Measurements from ENCODE around the gene WNT16.
A peak's percentile ranks its signal among the peaks of the same experiment; 100 is the strongest.
"Not testable (repeated sequence)": the region's sequence is repeated elsewhere in the genome, so short reads cannot be mapped to it uniquely, and the experiment has no call there.

Gene WNT16, protein sequence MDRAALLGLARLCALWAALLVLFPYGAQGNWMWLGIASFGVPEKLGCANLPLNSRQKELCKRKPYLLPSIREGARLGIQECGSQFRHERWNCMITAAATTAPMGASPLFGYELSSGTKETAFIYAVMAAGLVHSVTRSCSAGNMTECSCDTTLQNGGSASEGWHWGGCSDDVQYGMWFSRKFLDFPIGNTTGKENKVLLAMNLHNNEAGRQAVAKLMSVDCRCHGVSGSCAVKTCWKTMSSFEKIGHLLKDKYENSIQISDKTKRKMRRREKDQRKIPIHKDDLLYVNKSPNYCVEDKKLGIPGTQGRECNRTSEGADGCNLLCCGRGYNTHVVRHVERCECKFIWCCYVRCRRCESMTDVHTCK

DNA sequence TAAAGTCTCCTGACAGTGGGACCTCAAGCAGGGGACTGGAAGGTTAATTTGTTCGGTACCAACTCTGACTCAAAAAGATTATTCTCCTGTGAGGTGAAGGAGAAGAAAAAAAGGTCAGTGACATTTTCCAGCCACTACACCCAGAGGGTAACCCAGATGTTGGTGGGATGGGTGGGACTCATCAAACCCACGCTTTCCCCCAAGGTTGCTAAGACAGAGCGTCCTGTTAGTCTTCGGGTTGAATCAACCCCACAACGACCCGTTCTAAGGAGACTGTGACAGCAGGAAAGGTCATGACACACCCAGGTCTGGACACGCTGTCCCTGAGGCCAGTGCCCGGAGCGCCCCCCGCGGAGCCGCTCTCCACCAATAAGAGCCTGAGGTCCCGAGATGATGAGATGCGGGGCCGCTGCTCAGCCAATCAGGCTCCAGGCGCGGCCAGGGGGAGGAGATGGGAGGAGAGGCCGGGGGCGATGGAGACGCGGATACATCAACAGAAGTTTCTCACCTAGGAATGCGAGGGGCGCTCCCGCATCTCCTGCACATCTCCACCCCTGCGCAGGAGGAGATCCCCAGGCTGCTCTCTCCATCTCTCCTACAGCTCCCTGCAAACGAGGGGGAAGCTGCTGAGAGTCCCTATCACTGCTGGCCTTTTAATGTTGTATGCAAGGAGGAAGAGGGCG, at the start of gene WNT16:
Gene WNT16 (plus strand): TSS at position 493 of the 683 bp plus-strand sequence. CDS start 293 bp downstream, outside the sequence.
- peak; percentile 69 for DNase-seq

DNA sequence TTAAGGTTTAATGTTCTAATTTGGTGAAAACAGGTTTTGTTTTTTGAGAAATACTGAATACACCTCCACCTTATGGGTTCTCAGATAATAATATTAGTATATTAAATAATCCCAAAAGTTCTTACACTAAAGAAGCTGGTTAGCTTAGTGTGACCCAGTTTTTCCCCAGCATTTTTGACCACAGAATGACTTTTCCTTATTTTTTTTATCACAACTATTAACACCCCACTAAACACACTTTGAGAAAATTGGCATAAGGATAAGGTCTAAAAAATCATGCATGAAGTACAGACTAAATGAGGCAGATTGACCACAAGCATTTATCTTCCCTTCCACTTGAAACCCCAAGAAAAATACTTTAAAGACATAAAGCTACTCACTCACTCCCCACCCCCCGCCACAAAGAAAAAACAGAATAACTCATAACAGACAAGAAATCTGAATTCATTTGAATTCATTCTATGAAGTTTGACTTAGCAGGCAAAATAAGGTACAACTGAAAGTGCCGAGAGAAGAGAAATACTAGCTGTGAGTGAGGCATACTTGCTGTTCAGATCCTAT, 49.7 kb upstream of the WNT16 start:
- no peak for DNase-seq

DNA sequence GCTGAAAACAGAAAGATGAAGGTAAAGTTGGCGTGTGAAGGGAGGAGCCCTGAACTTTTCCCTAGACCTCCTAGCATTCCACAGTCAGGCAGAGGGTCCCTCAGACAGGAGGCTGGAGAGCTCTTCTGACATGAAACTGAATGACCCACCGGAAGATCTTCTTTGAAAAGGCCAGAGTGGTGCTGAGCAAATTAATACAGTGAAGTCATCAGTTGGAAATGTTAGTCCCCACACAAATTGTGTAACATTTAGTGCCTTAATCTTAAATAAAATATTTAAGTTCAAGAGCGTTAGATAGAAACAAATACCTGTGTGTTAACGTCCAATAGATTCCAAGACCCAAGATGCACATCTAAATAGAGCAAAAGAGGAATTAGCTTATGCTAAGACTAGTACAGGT, 49.0 kb upstream of the WNT16 start:
- no peak for DNase-seq

- DNase-seq = no peak
These were observed 48.1 kb upstream of the WNT16 start for GRCh38 chr7:121280656-121281055.

DNA sequence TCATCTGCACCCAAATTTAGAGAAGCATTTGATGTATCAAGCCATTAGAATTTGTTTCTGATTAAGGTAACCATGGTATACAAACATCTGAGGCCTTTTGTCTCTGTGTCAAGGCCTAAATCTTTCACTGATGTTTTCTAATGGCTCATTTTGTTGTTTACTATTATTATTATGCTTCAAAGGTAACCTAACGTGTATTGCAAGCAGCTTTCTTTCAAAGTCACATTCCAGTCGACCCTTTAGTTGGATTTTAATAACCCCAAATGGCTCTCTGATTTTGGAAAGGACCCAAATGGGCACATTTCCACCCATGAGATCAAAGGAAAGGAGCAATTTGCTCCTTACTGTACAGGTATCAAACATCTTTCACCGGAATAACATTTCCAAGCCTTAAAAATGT, 46.7 kb upstream of the WNT16 start:
- no peak for DNase-seq

- no peak for DNase-seq
These were observed 43.6 kb upstream of the WNT16 start for GRCh38 chr7:121285066-121285667.

- no peak for DNase-seq
These were observed 42.6 kb upstream of the WNT16 start for GRCh38 chr7:121286186-121286585.

GRCh38 chr7:121286742-121287734, 41.8 kb upstream of the WNT16 start:
- no peak for DNase-seq

GRCh38 chr7:121288894-121289293, 39.9 kb upstream of the WNT16 start:
- DNase-seq = no peak

DNA sequence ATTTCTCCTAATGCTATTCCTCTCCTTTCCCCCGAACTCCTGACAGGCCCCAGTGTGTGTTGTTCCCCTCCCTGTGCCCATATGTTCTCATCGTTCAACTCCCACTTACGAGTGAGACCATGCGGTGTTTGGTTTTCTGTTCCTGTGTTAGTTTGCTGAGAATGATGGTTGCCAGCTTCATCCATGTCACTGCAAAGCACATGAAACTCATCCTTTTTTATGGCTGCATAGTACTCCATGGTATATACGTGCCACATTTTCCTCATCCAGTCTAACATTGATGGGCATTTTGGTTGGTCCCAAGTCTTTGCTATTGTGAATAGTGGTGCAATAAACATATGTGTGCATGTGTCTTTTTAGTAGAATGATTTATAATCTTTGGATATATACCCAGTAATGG, 38.9 kb upstream of the WNT16 start:
- DNase-seq = not testable (repeated sequence)

DNA sequence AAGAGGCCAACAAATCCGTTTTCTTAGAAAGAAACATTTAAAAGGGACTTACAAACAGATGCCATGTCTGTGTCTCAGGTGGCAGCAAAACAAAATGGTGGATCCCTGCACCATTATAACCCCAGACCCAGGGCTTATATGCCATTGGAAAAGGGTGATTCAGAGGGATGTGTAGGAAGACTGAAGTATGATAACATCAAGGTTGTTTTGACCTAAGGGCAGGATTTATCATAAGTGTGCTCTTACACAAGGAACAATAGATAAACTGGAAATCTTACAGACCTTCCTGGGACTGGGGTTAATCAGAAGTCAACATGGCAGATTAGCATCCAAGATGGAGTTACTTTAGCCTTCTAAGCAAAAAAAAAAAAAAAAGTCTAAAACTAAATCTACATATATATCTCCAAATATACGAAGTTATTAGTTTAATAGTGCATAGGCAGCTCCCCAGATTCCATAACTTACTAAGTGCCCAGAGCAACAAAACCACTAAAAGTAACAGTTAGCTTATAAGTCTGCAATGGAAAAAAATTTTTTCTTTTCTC, 34.3 kb upstream of the WNT16 start:
- DNase-seq = no peak

- peak; percentile 62 for DNase-seq
These were observed 31.0 kb upstream of the WNT16 start for GRCh38 chr7:121297843-121298242.

- peak; percentile 30 for DNase-seq
These were observed 30.0 kb upstream of the WNT16 start for GRCh38 chr7:121298831-121299239.

DNA sequence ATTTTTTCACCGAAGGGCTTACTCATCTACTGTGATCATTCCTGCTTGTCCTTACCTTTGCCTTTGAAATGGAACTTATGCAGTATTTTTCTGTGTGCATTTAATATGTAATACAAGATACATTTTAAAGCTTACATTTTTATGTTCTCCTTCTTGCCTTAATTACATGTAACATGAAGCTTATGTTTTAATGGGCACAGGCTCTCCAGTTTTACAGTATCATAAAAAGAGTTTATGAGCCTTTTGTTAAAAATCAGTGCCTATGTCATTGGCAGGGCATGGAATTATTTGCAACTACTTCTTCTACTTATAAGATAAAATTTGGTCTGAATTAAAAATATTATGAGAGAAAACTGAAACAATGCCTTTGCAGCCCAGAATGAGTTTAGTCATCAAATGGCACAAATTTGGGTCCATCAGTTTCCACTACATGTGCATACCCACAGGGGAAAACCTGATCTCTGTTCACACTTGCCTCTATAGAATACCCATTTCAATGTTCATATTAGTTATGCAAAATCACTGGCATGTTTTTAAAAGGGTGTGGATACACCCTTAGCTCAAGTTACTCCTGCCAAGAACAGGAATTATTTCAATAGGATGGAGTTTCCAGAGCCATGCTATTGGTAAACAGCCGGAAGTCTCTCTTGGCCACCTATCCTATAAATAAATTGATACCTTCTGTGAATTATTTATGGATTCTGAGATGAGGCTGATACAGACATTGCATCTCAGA, 27.9 kb upstream of the WNT16 start:
- peak; percentile 52 for DNase-seq

DNA sequence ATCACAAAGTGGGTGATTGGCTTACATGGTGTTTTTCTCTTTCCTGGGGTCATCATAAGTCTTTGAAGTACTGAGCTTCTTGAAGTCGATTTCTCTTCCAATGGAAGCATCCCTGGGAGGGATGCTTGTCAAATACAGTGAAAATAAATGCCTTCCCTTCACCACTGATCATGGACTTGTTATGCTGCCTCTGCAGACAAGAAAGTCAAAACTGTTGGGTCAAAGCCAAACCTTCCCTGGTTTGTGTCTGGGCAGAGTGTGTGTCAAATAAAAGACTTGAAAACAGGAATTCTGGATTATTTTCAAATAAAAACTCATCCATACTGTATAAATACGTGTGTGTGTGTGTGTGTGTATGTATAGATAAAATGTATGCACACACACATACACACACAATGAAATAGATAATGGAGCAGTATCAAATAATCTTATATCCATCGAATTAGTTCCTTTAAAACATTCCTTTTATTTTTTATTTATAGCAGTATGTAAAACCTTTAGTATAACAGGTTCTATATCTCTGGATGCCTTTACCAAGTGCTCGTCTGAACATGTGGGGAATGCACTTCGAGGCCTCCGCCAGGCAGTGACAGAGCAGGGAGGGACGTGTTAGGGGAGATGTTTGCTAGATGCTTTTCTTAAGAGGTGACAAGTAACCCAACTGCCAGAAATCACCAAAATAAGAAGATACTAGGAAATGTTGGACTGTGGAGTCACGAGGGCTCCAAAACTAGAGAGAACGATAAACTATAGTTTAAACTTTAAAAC, 27.2 kb upstream of the WNT16 start:
- DNase-seq = peak; percentile 50

DNA sequence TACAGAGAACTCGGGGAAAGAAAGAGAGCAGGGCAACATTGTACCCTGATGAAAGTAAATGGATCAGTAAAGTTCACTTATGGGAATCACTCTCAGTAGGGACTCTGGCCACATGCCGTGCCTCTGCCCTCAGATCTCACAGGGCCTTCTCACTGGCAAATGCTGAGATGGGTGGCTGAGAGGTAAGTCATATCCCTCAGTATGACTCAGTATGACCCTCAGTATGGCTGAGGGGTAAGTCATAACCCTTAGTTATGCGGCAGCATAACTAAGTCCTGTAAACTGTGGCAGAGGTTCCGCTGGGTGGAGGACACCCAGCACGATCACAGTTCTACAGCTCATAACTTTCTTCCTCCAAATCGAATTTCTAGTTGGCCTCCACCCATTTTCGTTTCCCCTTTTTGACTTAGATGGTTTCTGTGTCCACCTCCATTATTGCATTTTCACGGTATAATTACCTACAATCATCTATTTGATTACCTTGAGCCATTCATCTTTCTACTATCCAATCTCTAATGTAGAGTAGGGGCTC, 26.5 kb upstream of the WNT16 start:
- peak; percentile 48 for DNase-seq

GRCh38 chr7:121303422-121304101, 25.2 kb upstream of the WNT16 start:
- DNase-seq = peak; percentile 48

GRCh38 chr7:121304102-121304658, 24.6 kb upstream of the WNT16 start:
- DNase-seq = no peak

GRCh38 chr7:121305109-121305508, 23.7 kb upstream of the WNT16 start:
- DNase-seq = no peak
